ENCODE measurements around the gene ADCY7.

Gene ADCY7

DNA sequence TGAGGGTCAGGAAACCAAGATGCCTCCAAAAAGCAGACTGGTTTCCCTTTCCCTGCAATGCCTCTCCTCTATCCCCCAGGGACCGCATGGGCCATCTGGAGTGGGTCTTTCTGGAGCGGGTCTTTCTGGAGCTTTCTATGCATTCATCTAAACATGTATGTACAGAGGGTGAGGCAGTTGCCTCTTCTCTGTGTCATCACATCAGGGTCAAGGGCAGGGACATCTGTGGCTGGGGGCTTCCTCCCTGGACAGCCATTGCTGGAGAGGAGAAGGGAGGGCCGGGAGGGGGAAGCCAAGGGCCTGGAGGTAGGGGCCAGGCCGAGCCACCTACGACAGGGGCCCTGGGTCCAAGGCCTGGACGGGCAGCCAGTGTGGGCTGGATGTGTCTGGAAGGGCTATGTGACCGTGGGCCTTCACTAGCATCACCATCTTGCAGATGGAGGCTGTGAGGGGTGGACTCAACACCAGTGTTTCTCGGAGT lies 840 bp downstream of the ADCY7 start:
- H3K9me3 ChIP-seq (ENCODE audit: low read length): no peaks in the 10 kb centered on the region
- peaks cover 2% of the 10 kb centered on the region for H3K27me3 ChIP-seq (ENCODE audit: insufficient read depth, low read length)
- H2AFZ ChIP-seq (ENCODE audit: low read depth, low read length): no peak overlapping the region
- H3K4me1 ChIP-seq (ENCODE audit: insufficient read depth, low read length): peaks cover 6% of the 10 kb centered on the region
- no peak overlapping the region for H3K4me3 ChIP-seq (ENCODE audit: low read length)
- no peaks in the 10 kb centered on the region for H3K36me3 ChIP-seq (ENCODE audit: insufficient read depth, low read length)

GRCh38 chr16:50267651-50268050 lies 1.3 kb downstream of the ADCY7 start:
- no peaks in the 10 kb centered on the region for H3K9me3 ChIP-seq (ENCODE audit: low read length)
- no peaks in the 10 kb centered on the region for H3K36me3 ChIP-seq (ENCODE audit: insufficient read depth, low read length)
- no peak overlapping the region for H2AFZ ChIP-seq (ENCODE audit: low read depth, low read length)
- no peak overlapping the region for H3K4me3 ChIP-seq (ENCODE audit: low read length)
- peaks cover 6% of the 10 kb centered on the region for H3K4me1 ChIP-seq (ENCODE audit: insufficient read depth, low read length)
- H3K27me3 ChIP-seq (ENCODE audit: insufficient read depth, low read length): peaks cover 2% of the 10 kb centered on the region

- H3K36me3 ChIP-seq (ENCODE audit: insufficient read depth, low read length): no peaks in the 10 kb centered on the region
- no peak overlapping the region for H2AFZ ChIP-seq (ENCODE audit: low read depth, low read length)
- H3K27me3 ChIP-seq (ENCODE audit: insufficient read depth, low read length): no peaks in the 10 kb centered on the region
- H3K4me3 ChIP-seq (ENCODE audit: low read length): no peak overlapping the region
- H3K9me3 ChIP-seq (ENCODE audit: low read length): no peaks in the 10 kb centered on the region
- peaks cover 6% of the 10 kb centered on the region for H3K4me1 ChIP-seq (ENCODE audit: insufficient read depth, low read length)
Observed at GRCh38 chr16:50268352-50268751, 2.0 kb downstream of the ADCY7 start.

- Histone ChIP-seq H3K27me3 (ENCODE audit: insufficient read depth, low read length) (no peaks in the 10 kb centered on the region), H3K9me3 (ENCODE audit: low read length) (no peaks in the 10 kb centered on the region), H3K4me3 (ENCODE audit: low read length) (no peak overlapping the region), H3K36me3 (ENCODE audit: insufficient read depth, low read length) (no peaks in the 10 kb centered on the region), H3K4me1 (ENCODE audit: insufficient read depth, low read length) (peaks cover 6% of the 10 kb centered on the region), H2AFZ (ENCODE audit: low read depth, low read length) (no peak overlapping the region)
Observed at GRCh38 chr16:50269061-50269705, 2.8 kb downstream of the ADCY7 start.

DNA sequence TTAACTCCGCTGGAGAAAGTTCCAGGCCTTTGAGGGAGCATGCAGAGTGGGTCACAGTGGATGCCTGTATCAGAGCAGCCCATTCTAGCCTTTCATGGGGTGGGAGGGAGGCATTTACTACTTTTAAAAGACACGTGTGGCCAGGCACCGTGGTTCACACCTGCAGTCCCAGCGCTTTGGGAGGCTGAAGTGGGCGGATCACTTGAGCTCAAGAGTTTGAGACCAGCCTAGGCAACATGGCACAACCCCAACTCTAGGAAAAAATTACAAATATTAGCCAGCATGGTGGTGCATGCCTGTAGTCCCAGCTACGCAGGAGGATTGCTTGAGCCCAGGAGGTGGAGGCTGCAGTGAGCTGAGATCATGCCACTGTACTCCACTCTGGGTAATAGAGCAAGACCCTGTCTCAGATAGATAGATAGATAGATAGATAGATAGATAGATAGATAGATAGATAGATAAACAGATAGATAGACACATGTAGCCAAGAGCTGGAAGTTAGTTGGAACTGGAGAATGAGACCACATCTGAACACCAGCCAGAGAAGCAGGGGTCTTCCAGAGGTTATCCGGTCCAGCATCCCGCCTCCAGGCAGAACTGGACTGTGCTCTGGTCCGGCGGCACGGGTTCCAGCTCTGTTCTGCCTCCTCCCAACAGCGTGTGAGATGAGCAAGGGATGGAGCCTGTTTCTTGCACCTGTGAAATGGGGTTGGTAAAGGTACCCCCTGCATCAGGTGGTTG lies 3.6 kb downstream of the ADCY7 start:
- Histone ChIP-seq H3K36me3 (ENCODE audit: insufficient read depth, low read length) (no peaks in the 10 kb centered on the region), H3K4me1 (ENCODE audit: insufficient read depth, low read length) (peaks cover 6% of the 10 kb centered on the region), H3K27me3 (ENCODE audit: insufficient read depth, low read length) (no peaks in the 10 kb centered on the region), H3K9me3 (ENCODE audit: low read length) (no peaks in the 10 kb centered on the region), H2AFZ (ENCODE audit: low read depth, low read length) (no peak overlapping the region), H3K4me3 (ENCODE audit: low read length) (no peak overlapping the region)

- Histone ChIP-seq H3K9me3 (ENCODE audit: low read length) (no peaks in the 10 kb centered on the region), H3K4me3 (ENCODE audit: low read length) (no peak overlapping the region), H3K4me1 (ENCODE audit: insufficient read depth, low read length) (peaks cover 6% of the 10 kb centered on the region), H3K36me3 (ENCODE audit: insufficient read depth, low read length) (no peaks in the 10 kb centered on the region), H3K27me3 (ENCODE audit: insufficient read depth, low read length) (no peaks in the 10 kb centered on the region), H2AFZ (ENCODE audit: low read depth, low read length) (no peak overlapping the region)
Observed at GRCh38 chr16:50270510-50271147, 4.3 kb downstream of the ADCY7 start.

GRCh38 chr16:50271148-50272041 lies 5.0 kb downstream of the ADCY7 start:
- H3K36me3 ChIP-seq (ENCODE audit: insufficient read depth, low read length): no peaks in the 10 kb centered on the region
- H2AFZ ChIP-seq (ENCODE audit: low read depth, low read length): no peak overlapping the region
- H3K4me3 ChIP-seq (ENCODE audit: low read length): no peak overlapping the region
- no peaks in the 10 kb centered on the region for H3K9me3 ChIP-seq (ENCODE audit: low read length)
- no peaks in the 10 kb centered on the region for H3K27me3 ChIP-seq (ENCODE audit: insufficient read depth, low read length)
- peaks cover 5% of the 10 kb centered on the region for H3K4me1 ChIP-seq (ENCODE audit: insufficient read depth, low read length)

GRCh38 chr16:50272111-50272571 lies 5.8 kb downstream of the ADCY7 start:
- Histone ChIP-seq H2AFZ (ENCODE audit: low read depth, low read length) (no peak overlapping the region), H3K4me1 (ENCODE audit: insufficient read depth, low read length) (no peaks in the 10 kb centered on the region), H3K9me3 (ENCODE audit: low read length) (no peaks in the 10 kb centered on the region), H3K4me3 (ENCODE audit: low read length) (no peak overlapping the region), H3K36me3 (ENCODE audit: insufficient read depth, low read length) (no peaks in the 10 kb centered on the region), H3K27me3 (ENCODE audit: insufficient read depth, low read length) (no peaks in the 10 kb centered on the region)

- H3K4me3 ChIP-seq (ENCODE audit: low read length): no peak overlapping the region
- no peaks in the 10 kb centered on the region for H3K9me3 ChIP-seq (ENCODE audit: low read length)
- H2AFZ ChIP-seq (ENCODE audit: low read depth, low read length): no peak overlapping the region
- no peaks in the 10 kb centered on the region for H3K4me1 ChIP-seq (ENCODE audit: insufficient read depth, low read length)
- no peaks in the 10 kb centered on the region for H3K36me3 ChIP-seq (ENCODE audit: insufficient read depth, low read length)
- no peaks in the 10 kb centered on the region for H3K27me3 ChIP-seq (ENCODE audit: insufficient read depth, low read length)
Observed at GRCh38 chr16:50272687-50273381, 6.5 kb downstream of the ADCY7 start.

GRCh38 chr16:50273382-50273690 lies 7.0 kb downstream of the ADCY7 start:
- Histone ChIP-seq H3K4me3 (ENCODE audit: low read length) (no peak overlapping the region), H3K4me1 (ENCODE audit: insufficient read depth, low read length) (no peaks in the 10 kb centered on the region), H3K9me3 (ENCODE audit: low read length) (no peaks in the 10 kb centered on the region), H3K27me3 (ENCODE audit: insufficient read depth, low read length) (no peaks in the 10 kb centered on the region), H2AFZ (ENCODE audit: low read depth, low read length) (no peak overlapping the region), H3K36me3 (ENCODE audit: insufficient read depth, low read length) (no peaks in the 10 kb centered on the region)

GRCh38 chr16:50273888-50274325 lies 7.6 kb downstream of the ADCY7 start:
- Histone ChIP-seq H2AFZ (ENCODE audit: low read depth, low read length) (no peak overlapping the region), H3K4me1 (ENCODE audit: insufficient read depth, low read length) (no peaks in the 10 kb centered on the region), H3K36me3 (ENCODE audit: insufficient read depth, low read length) (no peaks in the 10 kb centered on the region), H3K27me3 (ENCODE audit: insufficient read depth, low read length) (no peaks in the 10 kb centered on the region), H3K9me3 (ENCODE audit: low read length) (no peaks in the 10 kb centered on the region), H3K4me3 (ENCODE audit: low read length) (no peak overlapping the region)

- Histone ChIP-seq H3K36me3 (ENCODE audit: insufficient read depth, low read length) (no peaks in the 10 kb centered on the region), H3K9me3 (ENCODE audit: low read length) (no peaks in the 10 kb centered on the region), H3K4me1 (ENCODE audit: insufficient read depth, low read length) (no peaks in the 10 kb centered on the region), H2AFZ (ENCODE audit: low read depth, low read length) (no peak overlapping the region), H3K27me3 (ENCODE audit: insufficient read depth, low read length) (no peaks in the 10 kb centered on the region), H3K4me3 (ENCODE audit: low read length) (no peak overlapping the region)
Observed at GRCh38 chr16:50274326-50275097, 8.2 kb downstream of the ADCY7 start.

All from neuron (in vitro differentiated cells).